Femur (tissue), 1 donor: ENCODE results near the gene CHTF8.

Experiments used
- DNase-seq: peaks from one replicate; pipeline ENCODE4 v3.0.0-alpha.2; 2017

The CHTF8 gene

DNA sequence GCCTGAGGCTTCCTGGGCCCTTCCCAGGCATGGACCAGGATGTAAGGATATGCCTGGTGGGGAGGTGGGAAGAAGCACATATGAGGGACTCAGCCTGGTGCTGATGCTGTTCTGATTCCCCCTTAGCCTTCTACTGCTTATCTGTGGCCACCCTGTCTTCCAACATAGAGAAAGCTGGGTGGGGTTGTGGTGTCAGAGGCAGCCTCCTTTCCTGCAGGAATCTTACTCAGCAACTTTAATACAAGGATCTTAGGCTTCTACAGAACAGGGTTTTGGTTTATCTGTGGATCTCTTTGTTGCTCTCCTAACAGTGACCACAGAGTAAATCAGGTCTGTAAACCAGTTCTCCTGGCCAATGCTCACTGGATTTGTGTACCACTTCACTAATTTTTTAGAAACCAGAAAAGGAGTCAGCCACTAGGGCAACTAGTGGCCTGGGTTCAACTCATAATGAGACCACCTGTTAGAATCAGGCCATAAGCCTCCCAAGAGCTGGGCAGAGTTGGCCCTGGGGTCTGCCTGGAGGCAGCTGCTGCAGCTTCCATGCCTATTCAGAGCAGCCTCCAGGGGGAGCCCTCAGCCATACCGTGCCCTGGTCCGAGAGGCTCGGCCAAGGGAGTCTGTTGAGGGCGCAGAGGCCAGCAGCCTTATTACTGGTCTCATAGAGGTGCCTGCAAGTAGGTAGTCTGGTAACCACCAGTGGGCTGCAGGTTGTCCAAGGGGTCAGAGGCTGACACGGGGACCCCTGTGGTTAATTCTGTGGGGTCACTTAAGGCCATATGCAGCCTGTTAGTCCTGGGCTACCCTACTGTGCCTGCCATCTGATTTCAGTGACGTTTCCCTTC, 19.9 kb downstream of the CHTF8 start:
- DNase-seq, result peak; percentile 51

GRCh38 chr16:69111876-69112230, 20.5 kb downstream of the CHTF8 start:
- peak; percentile 9 for DNase-seq

- peak; percentile 8 for DNase-seq
These were observed 21.0 kb downstream of the CHTF8 start for GRCh38 chr16:69111216-69111875.

DNA sequence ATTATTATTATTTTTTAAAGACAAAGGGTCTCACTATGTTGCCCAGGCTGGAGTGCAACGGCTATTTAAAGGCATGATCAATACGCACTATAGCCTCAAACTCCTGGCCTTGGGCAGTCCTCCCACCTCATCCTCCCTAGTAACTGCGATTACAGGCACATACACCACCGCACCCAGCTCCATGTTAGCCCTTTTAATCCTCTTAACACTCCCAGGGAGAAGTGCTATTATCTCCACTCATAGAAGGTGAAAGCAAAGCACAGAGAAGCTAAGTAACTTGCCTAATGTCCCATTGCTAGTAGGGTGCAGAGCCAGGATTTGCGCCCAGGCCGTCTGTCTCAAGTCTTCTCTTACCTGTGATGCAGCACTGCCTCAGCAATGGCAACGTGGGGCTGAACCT, 22.0 kb downstream of the CHTF8 start:
- no peak for DNase-seq

DNA sequence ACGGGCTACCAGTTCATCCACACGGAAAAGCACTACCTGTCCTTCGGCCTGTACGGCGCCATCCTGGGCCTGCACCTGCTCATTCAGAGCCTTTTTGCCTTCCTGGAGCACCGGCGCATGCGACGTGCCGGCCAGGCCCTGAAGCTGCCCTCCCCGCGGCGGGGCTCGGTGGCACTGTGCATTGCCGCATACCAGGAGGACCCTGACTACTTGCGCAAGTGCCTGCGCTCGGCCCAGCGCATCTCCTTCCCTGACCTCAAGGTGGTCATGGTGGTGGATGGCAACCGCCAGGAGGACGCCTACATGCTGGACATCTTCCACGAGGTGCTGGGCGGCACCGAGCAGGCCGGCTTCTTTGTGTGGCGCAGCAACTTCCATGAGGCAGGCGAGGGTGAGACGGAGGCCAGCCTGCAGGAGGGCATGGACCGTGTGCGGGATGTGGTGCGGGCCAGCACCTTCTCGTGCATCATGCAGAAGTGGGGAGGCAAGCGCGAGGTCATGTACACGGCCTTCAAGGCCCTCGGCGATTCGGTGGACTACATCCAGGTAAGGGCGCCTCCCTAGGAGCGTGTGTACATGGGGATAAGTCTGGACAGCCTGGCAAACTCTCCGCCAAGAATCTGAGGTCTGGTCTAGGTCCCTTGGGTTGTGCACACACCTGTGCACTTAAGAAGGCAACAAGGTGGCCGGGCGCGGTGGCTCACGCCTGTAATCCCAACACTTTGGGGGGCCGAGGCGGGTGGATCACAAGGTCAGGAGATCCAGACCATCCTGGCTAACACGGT, 22.7 kb downstream of the CHTF8 start:
- DNase-seq, result no peak

DNA sequence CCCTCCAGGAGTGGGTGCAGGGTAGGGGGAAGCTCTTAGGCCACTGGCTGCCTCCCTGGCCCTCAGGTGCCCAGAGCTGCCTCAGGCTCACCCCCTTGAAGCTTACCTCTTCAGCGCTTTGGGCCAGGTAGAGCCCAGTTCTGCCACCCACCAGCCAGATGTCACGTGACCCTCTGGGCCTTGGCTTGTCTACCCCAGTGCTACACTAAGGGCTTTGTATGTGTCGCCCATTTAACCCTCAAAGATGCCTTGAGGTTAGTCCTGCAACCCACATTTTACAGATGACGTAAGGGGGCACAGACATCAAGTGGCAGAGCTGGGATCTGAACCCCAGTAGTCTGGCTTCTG, 23.5 kb downstream of the CHTF8 start:
- no peak for DNase-seq

DNA sequence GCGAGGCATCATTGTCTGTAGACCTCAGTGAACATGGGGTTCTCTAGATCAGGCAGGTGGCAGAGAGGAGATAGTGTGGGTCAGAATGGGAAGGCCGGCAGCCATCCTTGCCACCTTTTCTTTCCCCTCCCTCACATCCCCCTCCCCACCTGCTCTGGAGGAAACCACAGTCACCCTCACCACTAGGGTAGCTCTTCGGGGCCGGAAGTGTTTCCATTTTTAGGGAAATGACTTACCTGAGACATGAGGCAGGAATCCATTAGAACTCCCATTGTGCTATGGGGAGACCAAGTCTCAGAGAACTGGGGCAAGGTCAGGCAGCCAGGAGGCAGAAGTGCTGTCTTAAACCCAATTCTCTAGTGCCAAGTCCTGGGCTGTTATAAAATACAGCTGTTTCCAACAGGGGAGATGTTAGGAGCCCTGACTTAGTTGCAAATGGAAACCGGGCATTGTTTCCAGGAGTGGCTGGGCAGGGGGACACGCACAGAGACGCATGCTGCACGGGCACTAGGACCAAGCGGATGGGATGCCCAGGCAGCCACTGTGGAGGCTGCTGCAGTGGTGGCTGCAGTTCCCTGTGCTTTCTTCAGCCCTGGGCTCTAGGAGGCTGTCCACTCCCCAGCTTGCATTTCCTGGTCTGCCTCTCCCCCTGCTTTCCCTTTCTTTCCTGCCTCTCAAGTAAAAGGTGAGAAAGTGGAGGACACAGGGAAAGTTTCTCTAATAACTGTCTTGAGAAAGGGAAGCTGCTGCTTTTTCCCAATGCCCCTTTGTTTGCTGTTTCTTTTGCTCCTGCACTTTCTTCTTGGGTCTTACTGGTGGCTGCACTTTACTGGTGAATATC, 24.1 kb downstream of the CHTF8 start:
- no peak for DNase-seq

DNA sequence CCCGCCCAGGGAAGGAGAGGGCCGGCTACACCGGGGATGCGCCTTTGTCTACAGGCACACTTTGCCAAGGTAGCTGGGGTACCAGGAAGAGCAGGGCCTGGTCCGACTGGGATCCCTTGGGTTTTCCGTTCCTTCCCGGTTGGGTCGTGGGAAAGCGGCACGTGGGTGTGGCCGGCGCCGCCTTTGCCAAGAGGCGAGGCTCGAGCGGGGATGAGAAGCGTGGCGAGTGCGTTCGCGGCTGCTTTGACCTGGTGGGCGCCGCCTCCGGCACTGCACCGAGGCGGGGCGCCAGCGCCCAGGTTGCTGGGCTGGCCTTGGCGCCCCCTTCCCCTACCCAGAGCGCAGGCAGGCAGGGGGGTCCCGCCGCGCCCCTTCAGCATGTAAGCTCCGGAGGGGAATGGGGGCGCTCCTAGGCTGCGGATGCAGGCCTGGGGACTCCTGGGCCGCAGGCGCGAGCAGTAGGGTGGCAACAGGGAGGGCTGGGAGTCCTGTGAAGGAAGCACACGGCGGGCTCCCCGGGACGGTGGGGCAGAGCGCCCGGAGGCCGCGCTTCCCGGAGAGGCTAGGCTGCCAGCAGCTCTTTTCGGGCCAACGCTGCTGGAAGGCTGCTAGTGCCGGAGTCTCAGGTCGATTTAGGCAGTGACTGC, 24.9 kb downstream of the CHTF8 start:
- DNase-seq, result no peak

GRCh38 chr16:69106491-69107315, 25.7 kb downstream of the CHTF8 start:
- DNase-seq, result no peak

GRCh38 chr16:69105501-69106361, 26.7 kb downstream of the CHTF8 start, which contains the start of gene HAS3:
Gene HAS3 (plus strand): TSS chr16:69105653. CDS start chr16:69109396, 3,743 bp downstream.
- DNase-seq, result peak; percentile 53

DNA sequence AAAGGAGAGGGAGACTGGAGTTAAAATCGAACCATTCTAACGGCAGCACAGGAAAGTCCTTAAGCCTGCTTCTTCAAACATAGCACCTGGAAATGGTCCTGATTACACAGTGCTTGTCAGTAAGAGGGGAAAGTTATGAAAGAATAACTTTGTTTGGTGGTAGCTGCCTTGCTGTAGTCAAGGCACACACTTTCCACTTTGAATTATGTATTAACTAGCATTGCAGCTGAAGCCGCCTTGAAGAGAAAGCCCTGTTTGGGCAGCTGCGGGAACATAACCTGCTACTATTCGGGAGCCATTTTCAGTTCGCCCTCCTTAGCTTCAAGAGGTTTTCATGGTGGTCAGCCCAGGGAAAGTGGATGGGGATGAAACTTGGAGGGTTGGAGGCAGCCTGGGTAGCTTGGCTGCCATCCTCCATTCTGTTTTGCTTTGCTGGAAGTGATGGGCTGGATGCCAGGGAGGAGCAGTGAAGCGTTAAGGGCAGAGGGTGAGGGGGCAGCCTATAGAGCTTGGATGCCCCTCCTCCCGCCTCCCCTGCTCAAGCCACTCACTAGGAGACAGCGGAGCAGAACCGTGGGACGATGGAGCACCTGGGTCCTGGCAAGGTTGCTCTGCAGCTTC, 32.2 kb downstream of the CHTF8 start:
- no peak for DNase-seq

DNA sequence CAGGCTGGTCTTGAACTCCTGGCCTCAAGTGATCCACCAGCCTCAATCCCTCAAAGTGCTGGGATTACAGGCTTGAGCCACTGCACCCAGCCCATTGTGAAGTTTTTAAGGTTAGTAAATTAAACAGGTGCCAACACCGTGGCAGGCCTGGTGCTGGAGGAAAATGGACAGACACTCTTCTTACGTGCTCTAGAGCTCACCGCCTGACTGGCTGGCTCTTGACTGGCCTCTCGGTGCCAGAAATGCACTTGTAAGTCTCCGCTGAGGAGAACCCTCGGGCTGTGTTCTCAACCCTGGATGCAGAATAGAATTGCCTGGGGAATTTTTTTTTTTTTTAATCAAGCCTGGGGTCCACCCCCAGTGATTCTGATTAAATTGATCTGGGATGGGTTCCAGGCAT, 37.2 kb downstream of the CHTF8 start:
- DNase-seq, result no peak

DNA sequence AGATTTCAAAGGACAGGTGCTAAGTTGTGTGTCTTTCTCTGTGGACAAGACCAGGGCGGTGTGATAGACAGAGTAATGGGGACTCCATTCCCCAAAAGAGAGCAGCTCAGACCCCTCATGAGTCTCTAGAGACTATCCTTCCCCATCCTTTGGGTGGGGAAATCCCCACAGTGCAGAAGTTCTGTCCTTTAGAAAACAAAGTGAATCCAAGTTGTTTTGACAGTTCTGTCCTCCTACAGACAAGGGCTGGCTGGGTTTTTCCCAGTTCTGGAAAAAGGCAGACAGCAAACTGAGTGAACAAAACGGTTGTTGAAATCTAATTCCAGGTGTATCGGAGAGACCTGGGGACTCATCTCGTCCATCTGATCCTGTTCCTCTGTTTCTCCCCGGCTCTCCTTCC, 37.9 kb downstream of the CHTF8 start:
- no peak for DNase-seq

DNA sequence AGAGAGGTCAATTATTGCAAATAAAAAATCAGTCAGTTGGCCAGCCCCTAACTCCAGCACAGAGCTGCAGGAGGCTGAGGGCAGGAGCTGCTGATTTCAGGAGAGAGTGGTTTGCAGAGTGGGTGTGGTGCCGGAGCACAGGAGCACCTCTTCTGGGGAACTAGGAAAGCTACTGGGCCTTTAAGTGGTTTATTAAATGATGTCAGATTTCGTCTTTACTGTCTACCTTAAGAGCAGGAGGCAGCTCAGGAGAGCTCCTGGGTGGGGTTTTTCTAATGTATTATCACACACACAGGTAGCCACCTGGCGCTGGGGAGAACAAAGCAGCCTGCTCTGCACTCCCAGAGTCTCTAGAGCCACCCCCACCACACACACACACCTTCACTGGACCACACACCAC, 38.4 kb downstream of the CHTF8 start:
- no peak for DNase-seq

DNA sequence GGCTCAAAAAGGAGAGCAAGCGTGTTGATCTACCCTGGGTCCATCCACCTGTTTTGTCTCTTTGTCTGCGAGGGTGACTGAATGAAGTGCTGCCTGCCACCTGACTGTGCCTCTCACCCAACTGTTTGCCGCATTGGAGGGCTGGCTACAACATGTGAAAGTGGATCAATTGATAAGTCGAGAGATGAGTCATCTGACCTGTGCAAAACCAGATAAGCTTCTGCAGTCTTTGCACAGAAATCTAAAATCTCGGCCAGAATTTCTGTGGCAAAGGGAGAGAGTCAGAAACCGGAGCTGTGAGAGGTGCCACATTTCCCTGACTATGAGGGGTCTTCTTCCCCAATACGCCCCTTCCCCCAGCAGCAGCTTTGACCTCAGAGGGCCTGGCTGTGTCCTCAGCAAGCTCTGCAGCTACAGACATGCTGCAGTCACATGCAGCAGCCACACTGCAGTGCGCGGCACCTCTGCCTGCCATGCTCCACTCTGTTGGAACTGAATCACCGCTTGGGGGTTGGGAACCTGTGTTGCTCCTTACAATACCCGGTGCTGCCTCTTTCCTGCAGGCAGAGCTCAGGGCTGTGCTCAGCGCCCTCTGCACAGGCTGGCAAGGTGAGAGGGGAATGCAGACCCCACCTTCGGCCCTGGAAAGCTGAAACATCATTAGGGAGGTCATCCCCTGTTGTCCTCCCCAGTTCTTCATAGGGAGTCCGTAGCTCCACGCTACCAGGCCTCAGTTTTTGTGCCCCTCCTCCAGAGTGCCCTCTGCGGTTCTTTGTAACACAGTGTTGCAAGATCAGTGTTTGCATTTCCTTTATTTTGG, 43.1 kb downstream of the CHTF8 start:
- DNase-seq, result no peak

GRCh38 chr16:69088684-69089083, 43.7 kb downstream of the CHTF8 start:
- no peak for DNase-seq

GRCh38 chr16:69087161-69087581, 45.2 kb downstream of the CHTF8 start:
- no peak for DNase-seq

- DNase-seq, result no peak
These were observed 47.2 kb downstream of the CHTF8 start for GRCh38 chr16:69085032-69085695.
